ENCODE measurements around the gene CD24. TPM values are rescaled to one million over a fixed set of nuclear protein-coding genes. Genes with fewer than 3 reads are reported as not detected.
A peak's percentile ranks its signal among the peaks of the same experiment; 100 is the strongest.
"Not testable (repeated sequence)": the region's sequence is repeated elsewhere in the genome, so short reads cannot be mapped to it uniquely, and the experiment has no call there.

Gene CD24
- total RNA-seq, 1 donor from 2014 or later: 63.6 TPM

DNA sequence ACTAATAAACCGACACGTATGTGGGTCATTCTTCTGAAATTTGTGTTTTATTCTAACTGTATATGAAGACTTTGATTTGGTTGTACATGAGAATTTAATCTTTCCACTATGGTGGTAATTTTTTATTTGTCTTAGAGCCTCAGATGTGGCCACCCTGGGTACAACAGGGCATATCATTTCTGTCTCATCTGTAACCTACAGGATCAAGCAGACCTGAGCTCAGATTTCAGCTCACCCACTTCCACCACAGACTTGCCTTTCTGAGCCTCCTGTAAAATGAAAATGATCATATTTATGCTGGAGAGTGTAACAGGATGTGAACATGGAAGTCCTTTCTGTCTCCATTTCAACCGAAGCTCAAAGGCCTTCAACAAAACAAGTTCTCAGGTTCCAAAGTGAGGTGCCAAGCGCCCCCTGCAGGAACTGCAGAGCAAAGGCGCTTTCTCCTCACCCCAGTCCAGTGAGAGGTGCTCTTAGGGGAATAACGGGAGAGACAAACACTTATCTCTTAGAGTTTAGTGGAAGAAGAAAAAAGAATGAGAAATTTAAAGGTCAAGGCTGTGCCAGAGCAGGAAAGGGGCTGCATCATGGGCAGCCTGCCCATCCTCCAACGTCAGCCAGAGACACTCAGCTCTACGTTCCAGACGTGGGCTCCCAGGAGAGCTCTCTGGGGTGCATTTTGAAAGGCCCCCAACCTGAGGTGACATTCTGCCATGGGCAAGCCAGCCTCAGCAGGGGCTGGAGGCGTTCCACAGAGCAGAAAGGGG is 23.0 kb upstream of the CD24 start:
- ATAC-seq (peak; percentile 86), DNase-seq (peak; percentile 67)
- Histone ChIP-seq H3K27ac (no peak overlapping the region), H3K27me3 (no peaks in the 10 kb centered on the region), H3K4me1 (no peaks in the 10 kb centered on the region), H3K9me3 (no peaks in the 10 kb centered on the region), H3K4me3 (no peak overlapping the region), H3K36me3 (no peaks in the 10 kb centered on the region)
- intact Hi-C loops (cut with DNase I): no loop called here
- TF ChIP-seq, protein P1, sequence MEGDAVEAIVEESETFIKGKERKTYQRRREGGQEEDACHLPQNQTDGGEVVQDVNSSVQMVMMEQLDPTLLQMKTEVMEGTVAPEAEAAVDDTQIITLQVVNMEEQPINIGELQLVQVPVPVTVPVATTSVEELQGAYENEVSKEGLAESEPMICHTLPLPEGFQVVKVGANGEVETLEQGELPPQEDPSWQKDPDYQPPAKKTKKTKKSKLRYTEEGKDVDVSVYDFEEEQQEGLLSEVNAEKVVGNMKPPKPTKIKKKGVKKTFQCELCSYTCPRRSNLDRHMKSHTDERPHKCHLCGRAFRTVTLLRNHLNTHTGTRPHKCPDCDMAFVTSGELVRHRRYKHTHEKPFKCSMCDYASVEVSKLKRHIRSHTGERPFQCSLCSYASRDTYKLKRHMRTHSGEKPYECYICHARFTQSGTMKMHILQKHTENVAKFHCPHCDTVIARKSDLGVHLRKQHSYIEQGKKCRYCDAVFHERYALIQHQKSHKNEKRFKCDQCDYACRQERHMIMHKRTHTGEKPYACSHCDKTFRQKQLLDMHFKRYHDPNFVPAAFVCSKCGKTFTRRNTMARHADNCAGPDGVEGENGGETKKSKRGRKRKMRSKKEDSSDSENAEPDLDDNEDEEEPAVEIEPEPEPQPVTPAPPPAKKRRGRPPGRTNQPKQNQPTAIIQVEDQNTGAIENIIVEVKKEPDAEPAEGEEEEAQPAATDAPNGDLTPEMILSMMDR (IDR thresholded peaks at IDR 0.05): peak; percentile 74

DNA sequence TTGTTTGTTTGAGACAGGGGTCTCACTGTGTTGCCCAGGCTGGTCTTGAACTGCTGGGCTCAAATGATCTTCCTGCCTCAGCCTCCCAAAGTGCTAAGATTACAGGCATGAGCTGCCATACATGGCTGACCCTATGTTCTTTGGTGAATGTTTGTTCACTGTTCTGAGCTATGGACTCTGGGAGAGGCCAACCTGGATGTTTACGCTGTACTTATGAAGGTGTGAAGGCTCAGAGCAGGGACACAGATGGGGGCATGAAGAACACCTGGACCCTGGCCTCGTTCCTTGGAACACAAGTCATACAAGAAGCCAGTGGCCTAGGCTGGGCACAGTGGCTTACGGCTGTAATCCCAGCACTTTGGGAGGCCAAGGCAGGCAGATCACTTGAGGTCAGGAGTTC is 21.1 kb upstream of the CD24 start:
- Histone ChIP-seq H3K4me3 (no peak overlapping the region), H3K36me3 (no peaks in the 10 kb centered on the region), H3K27me3 (no peaks in the 10 kb centered on the region), H3K9me3 (no peaks in the 10 kb centered on the region), H3K4me1 (no peaks in the 10 kb centered on the region), H3K27ac (no peak overlapping the region)
- TF ChIP-seq, protein P1 (IDR thresholded peaks at IDR 0.05): no peak
- no peak for ATAC-seq
- intact Hi-C loops (cut with DNase I): no loop called here
- no peak for DNase-seq

DNA sequence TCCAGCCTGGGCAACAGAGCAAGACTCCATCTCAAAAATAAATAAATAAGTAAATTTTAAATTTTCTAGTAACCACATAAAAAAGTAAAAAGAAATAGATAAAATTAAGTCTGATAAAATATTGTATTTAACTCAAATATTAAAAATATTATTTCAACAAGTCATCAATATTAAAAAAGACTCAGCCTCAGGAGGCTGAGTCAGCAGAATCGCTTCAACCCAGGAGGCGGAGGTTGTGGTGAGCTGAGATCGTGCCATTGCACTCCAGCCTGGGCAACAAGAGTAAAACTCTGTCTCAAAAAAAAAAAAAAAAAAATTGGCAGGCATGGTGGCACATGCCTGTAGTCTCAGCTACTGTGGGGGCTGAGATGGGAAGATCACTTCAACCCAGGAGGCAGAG is 15.2 kb upstream of the CD24 start:
- H3K27me3 ChIP-seq; H3K4me1 ChIP-seq; H3K4me3 ChIP-seq; H3K27ac ChIP-seq; intact Hi-C loops (cut with DNase I); H3K36me3 ChIP-seq; DNase-seq; H3K9me3 ChIP-seq; ATAC-seq: not testable (repeated sequence)

DNA sequence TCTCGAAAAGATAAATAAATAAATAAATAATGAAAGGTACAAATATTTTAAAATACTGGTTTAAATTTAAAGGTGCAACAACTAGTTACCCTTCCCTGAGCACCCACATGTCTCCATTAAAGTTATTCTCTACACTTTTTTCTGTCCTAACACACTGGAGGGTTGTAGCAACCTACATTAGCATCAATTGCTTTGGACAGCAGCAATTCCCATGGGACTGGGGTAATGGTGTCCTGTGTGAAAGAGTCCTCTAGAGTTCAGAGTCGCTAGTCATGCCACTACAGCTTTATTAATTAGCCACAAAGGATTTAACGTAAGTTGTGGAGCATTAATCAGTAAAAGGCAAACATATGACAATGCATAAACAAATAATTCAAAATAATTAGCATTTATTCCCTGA is 14.1 kb upstream of the CD24 start:
- H3K4me3 ChIP-seq: no peak overlapping the region
- no peak overlapping the region for H3K27ac ChIP-seq
- H3K27me3 ChIP-seq: peaks cover 6% of the 10 kb centered on the region
- H3K9me3 ChIP-seq: no peaks in the 10 kb centered on the region
- H3K36me3 ChIP-seq: no peaks in the 10 kb centered on the region
- DNase-seq: no peak
- TF ChIP-seq, protein P1 (IDR thresholded peaks at IDR 0.05): no peak
- intact Hi-C loops (cut with DNase I): no loop called here
- ATAC-seq: no peak
- no peaks in the 10 kb centered on the region for H3K4me1 ChIP-seq

DNA sequence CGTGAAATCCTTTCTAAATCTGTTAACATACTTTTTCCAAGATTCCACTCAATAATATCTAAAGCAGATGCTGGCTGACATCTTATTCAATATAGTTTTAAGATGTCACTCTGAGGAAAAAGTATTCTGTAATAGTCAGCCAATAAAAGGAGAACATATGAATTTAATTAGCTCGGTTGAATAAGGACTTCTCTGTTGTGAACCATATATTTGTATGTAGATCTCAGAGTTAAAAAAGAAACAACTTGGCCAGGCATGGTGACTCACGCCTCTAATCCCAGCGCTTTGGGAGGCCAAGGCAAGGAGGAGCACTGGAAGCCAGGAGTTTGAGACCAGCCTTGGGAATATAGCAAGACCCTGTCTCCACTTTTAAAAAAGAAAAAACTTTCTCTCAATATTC is 7.4 kb upstream of the CD24 start:
- intact Hi-C loops (cut with DNase I): no loop called here
- ATAC-seq (no peak), DNase-seq (no peak)
- TF ChIP-seq, protein P1 (IDR thresholded peaks at IDR 0.05): no peak
- Histone ChIP-seq H3K36me3 (no peaks in the 10 kb centered on the region), H3K27me3 (peaks cover 23% of the 10 kb centered on the region), H3K4me3 (no peak overlapping the region), H3K4me1 (no peaks in the 10 kb centered on the region), H3K27ac (no peak overlapping the region), H3K9me3 (no peaks in the 10 kb centered on the region)

DNA sequence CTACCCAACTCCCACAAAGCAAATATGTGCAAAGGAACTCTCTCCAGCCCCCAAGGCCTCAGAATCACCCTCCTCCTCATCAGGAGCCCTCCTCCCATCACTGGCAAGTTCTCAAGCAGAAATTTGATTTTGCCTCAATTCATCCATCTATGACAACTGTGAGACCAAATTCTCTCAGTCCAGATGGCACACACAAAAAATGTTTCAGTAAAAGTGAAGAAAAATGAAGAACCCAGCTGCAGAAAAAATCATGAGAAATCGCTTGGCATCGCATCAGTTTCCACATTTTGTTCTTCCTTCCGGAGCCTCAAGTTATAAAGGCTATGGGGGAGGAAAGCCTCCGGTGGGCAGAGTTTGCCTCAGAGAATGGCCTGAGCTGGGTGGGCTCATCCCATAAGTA is 6.4 kb upstream of the CD24 start:
- Histone ChIP-seq H3K27me3 (peaks cover 31% of the 10 kb centered on the region), H3K36me3 (no peaks in the 10 kb centered on the region), H3K4me3 (no peak overlapping the region), H3K4me1 (no peaks in the 10 kb centered on the region), H3K9me3 (no peaks in the 10 kb centered on the region), H3K27ac (no peak overlapping the region)
- TF ChIP-seq, protein P1 (IDR thresholded peaks at IDR 0.05): no peak
- no peak for ATAC-seq
- intact Hi-C loops (cut with DNase I): no loop called here
- no peak for DNase-seq
